Middle frontal gyrus (tissue), 1 donor: ENCODE results near the gene ST3GAL2.
"Not testable (repeated sequence)": the region's sequence is repeated elsewhere in the genome, so short reads cannot be mapped to it uniquely, and the experiment has no call there.

ENCODE experiments used
- DNase-seq: peaks from one replicate; pipeline ENCODE4 v3.0.0-alpha.2; 2015; ENCODE audit warnings: low spot score; ENCODE audit errors: extremely low spot score

The ST3GAL2 gene

DNA sequence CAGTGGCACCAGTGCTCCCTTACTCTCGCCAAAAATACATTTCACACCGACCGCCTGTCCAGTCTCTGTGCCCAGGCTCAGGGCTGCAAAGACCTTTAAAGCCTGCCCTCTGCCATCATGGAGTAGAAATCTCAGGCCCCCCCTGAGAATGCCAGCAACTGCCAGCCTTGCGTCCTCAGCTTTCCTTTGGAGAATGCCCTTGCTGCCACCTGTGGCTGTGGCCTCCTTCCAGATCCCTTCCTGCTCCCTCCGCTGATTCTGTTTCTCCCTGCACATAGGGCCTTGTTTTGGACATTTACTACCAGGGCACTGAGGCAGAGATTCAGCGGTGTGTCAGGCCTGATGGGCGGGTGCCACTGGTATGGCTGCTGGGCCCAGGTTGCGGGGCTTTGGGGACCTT lies 28.7 kb upstream of the ST3GAL2 start:
- no peak for DNase-seq

DNA sequence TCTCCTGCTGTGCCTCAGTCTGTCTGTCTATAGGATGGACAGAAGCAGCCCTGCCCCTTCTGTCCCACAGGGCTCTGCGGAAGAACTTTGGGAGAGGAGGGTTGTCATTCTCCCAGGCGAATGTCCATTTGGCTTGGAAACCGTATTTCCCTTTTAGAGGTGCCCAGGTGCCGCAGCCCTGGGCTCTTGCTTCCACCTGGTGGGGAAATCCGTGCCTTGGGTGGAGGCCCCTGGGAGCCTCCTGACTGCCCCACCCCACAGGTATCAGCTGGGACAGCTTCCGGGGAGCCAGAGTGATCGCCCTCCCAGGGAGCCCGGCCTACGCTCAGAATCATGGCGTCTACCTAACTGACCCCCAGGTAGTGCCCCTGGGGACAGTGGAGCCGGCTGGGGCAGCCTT lies 28.2 kb upstream of the ST3GAL2 start:
- DNase-seq: no peak

DNA sequence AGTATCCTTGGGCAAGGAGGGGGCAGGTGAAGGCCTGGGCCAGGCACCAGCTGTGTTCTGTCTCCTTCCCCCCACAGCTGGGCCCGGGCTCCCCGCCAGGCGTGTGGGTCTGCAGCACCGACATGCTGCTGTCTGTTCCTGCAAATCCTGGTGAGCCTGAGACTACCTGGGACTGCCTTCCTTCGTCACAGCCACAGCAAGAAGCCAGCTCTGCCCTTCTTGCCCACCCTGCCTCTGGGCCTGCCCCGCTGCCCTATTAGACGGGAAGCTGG lies 27.8 kb upstream of the ST3GAL2 start:
- no peak for DNase-seq

DNA sequence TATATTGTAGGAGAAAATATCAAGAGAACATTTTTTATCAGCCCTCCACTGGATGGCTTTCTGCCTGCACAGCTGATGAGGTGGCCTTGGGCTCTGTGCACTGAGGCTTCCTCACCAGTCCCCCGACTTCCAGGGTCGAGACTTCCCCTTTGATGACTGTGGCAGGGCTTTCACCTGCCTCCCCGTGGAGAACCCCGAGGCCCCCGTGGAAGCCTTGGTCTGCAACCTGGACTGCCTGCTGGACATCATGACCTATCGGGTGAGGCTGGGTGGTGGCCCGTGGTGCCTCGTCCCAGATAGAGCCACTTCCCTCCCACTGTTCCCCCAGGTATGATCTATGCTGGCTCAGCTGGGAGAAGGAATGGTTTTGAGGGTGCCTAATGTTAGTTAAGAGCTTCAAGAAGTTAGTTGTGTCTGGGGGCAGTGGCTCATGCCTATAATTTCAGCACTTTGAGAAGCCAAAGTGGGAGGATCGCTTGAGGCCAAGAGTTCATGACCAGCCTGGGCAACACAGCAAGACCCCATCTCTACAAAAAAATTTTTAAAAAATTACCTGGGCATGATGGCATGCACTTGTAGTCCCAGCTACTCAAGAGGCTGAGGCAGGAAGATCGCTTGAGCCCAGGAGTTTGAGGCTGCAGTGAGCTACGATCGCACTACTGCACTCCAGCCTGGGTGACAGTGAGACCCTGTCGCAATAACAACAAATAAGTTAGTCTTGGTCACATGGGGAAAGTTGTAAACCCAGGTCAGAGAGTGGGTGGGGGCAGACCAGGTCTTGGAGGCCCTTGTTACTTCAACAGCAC lies 27.3 kb upstream of the ST3GAL2 start:
- DNase-seq: no peak

DNA sequence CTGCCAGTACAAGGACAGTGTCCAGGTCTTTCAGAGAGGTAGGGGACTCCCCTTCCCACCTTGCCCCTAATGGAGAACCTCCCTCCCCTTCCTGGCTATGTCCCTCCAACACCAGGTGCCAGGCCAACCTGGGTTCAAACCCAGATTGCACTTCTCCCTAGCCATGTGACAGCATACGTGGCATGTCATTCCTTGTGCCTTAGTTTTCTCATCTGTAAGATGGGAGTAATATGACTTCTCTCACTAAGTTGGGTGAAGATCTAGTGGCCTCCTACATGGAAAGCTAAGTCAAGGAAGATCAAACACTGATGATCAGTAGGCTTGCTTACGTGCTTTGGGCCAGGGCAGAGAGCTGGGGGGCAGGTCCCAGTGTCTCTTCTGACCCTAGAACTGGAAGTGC lies 24.3 kb upstream of the ST3GAL2 start:
- DNase-seq: no peak

DNA sequence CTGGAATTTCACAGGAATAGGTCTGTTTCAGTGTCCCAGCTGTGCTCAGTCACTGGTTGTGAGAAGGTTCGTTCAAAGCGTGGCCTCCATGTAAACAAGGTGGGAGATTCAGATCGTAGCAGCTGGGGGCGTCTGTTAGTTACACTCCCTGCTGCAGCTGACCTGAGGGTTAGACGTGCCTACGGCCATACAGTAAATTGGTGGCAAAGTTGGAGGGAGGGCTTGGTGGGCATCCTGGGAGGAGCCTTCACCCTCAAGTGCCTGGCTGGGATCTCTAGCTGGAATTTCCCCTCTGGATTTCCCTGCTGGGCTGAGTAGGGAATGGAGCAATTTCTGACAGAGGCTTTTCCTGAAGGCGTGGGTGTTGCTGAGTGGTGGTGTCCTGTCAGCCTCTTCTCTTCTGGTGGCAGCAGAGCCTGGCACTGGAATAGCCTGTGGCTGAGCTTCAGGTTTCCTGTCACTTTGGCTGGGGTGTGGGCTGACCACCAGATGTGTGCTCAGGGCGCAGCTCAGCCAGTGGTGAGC lies 21.9 kb upstream of the ST3GAL2 start:
- DNase-seq: no peak

DNA sequence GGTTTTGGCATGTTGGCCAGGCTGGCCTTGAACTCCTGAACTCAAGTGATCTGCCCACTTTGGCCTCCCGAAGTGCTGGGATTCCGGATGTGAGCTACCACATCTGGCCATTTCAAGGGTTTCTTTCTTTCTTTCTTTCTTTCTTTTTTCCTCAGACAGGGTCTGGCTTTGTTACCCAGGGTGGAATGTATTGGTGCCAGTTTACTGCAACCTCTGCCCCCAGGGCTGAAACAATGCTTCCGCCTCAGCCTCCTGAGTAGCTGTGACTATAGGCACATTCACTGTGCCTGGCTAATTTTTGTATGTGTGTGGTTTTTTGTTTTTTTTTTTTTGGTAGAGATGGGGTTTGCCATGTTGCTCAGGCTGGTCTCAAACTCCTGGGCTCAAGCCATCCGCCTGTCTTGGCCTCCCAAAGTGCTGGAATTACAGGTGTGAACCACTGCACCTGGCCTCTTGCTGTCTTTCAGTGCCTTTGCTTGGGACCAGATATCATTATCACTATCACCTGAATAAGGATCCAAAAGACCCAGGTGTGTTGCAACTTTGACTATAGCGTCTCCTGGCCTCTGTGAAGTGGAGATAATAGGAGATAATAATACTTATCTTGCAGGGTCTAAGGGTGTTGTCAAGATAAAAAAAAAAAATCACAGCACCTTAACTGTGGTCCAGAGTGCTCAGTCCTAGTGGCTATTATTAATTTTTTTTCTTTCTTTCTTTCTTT lies 18.7 kb upstream of the ST3GAL2 start:
- DNase-seq: no peak

DNA sequence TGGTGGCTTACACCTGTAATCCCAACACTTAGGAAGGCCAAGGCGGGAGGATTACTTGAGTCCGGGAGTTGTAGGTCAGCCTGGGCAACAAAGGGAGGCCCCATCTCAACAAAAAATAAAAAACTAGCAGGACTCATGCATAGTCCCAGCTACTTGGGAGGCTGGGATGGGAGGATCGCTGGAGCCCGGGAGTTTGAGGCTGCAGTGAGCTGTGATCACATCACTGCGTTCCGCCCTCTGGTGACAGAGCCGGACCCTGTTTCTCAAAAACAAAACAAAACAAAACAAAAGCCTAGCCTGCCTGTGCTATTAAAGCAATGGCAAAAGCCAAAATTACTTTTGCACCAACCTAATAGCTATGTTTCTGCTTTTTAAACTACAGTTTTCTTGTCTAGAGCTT lies 17.0 kb upstream of the ST3GAL2 start:
- DNase-seq: no peak

DNA sequence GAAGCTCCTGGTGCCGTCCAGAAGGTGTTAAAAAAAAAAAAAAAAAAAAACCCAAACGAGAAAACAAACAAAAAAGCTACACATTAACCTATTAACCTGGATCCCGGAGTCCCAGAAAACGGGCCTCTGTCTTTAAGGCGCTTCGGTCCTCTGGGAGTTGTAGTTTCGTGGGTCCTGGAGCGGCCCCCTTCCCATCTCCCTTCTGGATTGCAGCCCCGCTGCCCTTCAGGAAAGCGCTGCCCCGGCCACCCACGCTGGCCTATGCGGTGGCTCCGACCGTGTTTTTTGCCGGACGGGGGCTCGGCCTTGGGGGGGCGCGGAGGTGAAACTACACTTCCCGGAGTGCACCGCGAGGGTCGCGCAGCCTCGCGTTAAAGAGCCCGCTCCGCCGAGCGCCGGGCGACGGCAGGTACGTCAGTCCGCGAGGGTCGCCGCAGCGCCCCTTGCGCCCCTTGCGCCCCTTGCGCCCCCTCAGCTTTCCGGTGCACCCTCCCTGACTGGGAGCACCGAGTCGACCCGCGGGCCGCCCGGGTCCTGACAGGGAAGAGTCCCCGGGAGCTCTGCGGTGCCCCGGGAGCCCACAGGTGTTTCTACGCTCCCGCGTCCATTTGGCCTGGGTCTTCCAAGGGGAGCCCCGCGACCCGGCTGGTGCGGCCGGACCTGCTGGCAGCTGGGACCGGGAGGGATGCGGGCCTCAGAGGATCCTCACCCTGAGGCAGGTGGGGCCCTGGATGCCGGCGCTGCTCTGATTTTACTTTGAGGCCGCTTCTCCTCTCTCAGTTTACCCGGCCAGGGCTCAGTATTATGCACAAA lies 15.5 kb upstream of the ST3GAL2 start, which contains the start of gene FCSK:
FCSK (plus strand) TSS at position 374 of the 813 bp plus-strand sequence. CDS start 8,596 bp downstream, outside the sequence.
- peak; percentile 48 for DNase-seq

DNA sequence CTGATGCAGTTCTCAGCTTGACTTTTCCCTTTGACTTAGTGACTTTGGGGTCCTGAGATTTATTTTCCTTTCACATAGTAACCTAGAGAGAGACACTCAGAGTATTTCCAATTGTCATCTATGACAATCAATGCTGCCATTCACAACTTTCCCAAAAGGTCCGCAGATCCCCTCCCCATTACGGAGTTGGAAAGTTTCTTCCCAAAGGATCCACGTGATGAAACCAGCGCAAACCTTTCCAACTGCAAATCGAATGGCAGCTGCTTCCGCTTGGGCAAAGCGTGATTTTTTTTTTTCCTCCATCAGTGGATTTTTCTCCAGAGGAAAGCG lies 15.0 kb upstream of the ST3GAL2 start:
- no peak for DNase-seq

DNA sequence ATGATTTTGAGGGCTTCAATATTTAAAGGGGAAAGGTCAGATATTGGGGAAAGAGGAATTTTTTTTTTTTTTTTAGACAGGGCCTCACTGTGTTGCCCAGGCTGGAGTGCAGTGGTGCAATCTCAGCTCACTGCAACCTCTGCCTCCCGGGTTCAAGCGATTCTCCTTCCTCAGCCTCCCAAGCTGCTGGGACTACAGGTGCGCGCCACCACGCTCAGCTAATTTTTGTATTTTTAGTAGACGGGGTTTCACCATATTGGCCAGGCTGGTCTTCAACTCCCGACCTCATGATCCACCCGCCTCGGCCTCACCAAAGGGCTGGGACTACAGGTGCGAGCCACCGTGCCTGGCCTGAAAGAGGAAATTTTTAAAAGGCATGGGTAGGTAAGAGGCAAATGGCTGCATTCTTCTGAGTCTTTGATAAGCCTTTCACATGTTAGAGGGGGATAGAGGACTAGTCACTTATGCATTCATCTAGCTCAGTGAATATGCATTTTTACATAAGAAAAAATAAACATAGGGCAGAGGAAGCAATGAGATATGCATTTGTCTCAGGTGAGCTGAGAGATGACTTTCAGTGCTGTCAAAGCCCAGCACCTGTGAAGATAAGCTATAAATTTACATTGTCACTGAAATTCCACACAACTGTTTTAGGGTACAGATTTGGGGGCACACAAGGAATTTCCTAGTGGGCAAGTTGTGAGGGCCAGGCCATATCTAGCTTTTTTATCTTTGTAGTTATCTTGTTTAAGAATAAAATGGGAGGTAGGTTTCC lies 14.4 kb upstream of the ST3GAL2 start:
- DNase-seq: no peak

DNA sequence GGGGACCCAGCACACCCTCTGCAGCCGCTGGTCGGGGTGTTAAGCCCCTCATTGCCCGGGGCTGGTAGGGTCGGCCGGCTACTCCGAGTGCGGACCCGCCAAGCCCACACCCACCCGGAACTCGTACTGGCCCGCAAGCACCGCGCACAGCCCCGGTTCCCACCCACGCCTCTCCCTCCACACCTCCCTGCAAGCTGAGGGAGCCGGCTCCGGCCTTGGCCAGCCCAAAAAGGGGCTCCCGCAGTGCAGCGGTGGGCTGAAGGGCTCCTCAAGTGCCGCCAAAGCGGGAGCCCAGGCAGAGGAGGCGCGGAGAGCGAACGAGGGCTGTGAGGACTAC lies 12.1 kb upstream of the ST3GAL2 start:
- DNase-seq: not testable (repeated sequence)

DNA sequence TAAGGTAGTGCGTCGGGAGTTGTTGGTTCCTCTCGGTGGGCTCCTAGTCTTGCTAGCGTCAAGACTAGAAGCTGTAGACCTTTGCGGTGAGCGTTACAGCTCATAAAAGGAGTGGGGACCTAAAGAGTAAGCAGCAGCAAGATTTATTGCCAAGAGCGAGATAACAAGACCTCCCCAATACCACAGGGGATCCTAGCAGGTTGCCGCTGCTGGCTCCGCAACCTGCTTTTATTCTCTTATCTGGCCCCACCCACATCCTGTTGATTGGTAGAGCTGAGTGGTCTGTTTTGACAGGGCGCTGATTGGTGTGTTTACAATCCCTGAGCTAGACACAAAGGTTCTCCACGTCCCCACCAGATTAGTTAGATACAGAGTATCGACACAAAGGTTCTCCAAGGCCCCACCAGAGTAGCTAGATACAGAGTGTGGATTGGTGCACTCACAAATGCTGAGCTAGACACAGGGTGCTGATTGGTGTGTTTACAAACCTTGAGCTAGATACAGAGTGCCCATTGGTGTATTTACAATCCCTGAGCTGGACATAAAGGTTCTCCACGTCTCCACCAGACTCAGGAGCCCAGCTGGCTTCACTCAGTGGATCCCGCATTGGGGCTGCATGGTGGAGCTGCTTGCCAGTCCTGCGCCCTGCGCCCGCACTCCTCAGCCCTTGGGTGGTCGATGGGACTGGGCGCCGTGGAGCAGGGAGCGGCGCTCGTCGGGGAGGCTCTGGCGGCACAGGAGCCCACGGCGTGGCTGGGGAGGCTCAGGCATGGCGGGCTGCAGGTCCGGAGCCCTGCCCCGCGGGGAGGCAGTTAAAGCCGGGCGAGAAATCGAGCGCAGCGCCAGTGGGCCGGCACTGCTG lies 11.5 kb upstream of the ST3GAL2 start:
- not testable (repeated sequence) for DNase-seq

DNA sequence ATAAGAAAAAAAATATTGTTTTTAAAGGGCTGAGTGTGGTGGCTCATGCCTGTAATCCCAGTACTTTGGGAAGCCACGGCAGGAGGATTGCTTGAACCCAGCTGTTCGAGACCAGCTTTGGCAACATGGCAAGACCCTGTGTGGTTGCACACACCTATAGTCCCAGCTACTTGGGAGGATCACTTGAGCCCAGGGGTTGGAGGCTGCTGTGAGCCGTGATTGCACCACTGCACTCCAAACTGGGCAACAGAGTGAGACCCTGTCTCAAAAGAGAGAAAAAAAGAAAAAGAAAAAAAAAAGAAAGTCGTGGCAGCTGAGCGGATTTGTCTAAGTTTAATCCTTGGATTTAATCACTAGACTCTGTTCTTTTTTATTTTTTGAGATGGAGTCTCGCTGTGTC lies 9.2 kb upstream of the ST3GAL2 start:
- no peak for DNase-seq

DNA sequence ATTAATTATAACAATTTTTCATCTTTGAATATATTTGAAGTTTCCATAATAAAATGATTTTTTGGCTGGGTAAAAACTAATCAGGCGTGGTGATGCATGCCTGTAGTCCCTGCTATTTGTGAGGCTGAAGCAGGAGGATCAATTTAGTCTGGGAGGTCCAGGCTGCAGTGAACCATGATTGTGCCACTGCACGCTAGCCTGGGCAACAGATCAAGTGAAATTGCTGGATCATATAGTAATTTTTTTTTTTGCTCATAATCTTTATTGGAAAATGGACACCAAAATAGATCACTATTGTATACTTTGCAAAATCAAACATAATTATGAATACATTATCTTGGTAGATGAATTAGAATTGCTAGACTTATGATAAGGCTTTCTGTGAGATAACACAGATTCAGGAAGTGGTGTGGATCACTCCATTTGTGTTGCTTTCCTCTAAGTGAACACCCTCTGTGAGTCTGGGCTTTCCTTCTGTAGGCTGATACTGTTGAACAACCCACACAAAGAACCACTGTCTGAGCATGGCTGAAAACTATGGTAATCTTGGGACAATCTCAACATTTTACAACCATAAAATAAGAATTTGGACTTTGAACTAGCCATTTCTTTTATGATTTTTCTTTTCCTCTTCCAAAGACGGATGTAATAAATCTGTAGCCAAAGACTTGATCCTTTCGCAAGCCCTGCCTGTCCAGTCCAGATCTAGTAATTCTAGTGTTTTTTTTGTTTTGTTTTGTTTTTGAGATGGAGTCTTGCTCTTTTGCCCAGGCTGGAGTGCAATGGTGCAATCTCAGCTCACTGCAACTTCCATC lies 5.6 kb upstream of the ST3GAL2 start:
- DNase-seq: no peak

DNA sequence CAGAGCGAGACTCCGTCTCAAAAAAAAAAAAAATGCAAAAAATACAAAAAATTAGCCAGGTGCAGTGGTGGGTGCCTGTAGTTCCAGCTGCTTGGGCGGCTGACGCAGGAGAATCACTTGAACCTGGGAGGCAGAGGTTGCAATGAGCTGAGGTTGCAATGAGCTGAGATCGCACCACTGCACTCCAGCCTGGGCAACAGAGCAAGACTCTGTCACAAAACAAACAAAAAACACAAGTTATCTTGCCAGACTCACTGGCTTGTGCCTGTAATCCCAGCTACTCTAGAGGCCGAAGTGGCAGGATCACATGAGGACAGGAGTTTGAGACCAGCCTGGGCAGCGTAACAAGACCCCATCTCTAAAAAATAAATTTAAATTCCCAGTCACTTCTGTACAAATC lies 3.4 kb upstream of the ST3GAL2 start:
- DNase-seq: no peak

DNA sequence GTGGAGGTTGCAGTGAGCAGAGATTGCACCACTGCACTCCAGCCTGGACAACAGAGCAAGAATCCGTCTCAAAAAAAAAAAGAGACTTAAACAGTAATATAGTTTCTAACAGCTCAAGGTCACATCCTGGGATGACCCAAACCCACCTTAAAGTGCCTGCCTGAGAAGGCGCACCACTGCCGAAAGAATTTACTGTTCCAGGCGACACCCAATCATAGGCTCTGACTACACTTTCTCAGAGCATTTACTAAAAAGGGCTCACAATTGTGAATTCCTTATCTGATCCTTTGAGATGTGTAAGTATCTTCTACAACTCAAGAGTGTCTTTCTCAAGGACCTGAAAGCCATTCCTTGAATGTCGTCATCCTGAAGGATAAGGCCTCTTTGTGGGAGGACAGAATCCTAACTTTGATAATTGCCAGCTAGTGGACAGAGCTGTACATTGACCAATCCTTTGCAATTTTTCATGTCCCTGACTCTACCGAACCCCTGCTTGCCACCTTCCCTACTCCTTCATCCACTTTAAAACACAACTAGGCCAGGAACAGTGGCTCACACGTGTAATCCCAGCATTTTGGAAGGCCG lies 2.6 kb upstream of the ST3GAL2 start:
- no peak for DNase-seq

DNA sequence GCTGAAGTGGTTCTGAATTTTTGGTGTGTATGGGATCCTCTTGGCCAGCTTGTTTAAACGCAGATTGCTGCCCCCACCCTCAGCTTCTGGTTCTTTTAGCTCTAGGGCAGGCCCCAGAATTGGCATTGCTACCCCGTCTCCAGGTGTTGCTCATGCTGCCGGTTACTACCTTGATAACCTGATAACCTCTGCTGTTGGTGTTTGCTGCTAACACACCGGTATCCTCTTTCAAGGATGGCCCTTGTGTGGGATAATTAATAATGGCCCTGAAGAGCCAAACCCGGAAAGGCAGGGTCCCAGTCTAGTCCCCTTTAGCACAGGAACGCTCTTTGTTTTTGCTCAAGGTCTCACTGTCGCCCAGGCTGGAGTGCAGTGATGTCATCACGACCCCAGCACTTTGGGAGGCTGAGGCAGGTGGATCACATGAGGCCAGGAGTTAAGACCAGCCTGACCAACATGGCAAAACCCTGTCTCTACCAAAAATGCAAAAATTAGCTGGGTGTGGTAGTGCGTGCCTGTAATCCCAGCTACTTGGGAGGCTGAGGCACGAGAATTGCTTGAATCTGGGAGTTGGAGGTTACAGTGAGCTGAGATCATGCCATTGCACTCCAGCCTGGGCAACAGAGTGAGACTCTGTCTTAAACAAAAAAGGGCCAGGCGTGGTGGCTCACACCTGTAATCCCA lies 1.3 kb upstream of the ST3GAL2 start:
- no peak for DNase-seq

DNA sequence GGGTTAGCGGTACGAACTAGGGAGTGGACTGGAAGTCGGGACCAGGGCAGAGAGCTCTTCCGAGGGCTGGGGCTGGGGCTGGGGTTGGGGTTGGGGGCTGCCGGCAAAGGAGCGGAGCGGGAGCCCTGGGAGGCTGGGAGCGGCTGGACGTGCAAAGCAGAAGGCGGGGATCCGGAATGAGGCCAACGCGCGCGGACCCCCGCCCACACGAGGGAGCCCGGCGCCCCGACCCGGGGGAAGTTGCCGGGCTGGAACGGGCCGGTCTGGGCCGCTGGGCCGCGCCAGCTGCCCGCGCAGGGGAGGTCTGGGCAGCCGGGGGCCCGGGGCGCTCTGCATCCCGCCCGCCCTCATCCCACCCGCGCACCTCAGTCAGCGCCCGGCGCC lies 323 bp downstream of the ST3GAL2 start:
- DNase-seq: no peak
